Prostate gland (tissue), 2 donors: ENCODE data around the gene RXRB. TPM values are rescaled to one million over a fixed set of nuclear protein-coding genes. Genes with fewer than 3 reads are reported as not detected.

Experiments used
- DNase-seq: peaks from one replicate; pipeline ENCODE4 v3.0.0-alpha.2; 2019; ENCODE audit warnings: low spot score
- H3K27ac ChIP-seq, 2 donors: fragments of 200-600 bp; sonication (generic); 2 replicates each; pipeline ENCODE4 v1.5.1; 2017 to 2019
- H3K27me3 ChIP-seq: fragments of 200-600 bp; sonication (generic); replicated peaks from 2 replicates; pipeline ENCODE4 v1.5.1; 2019; ENCODE audit not compliant: insufficient read depth
- H3K36me3 ChIP-seq, 2 donors: fragments of 200-600 bp; sonication (generic); 1 replicate in 1 of 2; 2 replicates in 1 of 2; pipeline versions ENCODE4 v1.5.1 to v1.8.1; 2017 to 2019
- H3K4me1 ChIP-seq: fragments of 200-600 bp; sonication (generic); replicated peaks from 2 replicates; pipeline ENCODE4 v1.5.1; 2019
- H3K4me3 ChIP-seq, 2 donors: fragments of 200-600 bp; sonication (generic); 2 replicates each; pipeline ENCODE4 v1.5.1; 2017 to 2019
- H3K9me3 ChIP-seq: fragments of 200-600 bp; sonication (generic); 2 replicates; pipeline ENCODE4 v1.5.1; 2017
- CTCF ChIP-seq, 4 experiments: fragments of 200-600 bp in 2 of 4; fragments of 450-650 bp in 2 of 4; sonication (generic) in 2 of 4; IDR thresholded peaks; 1 replicate in 3 of 4; 2 replicates in 1 of 4; pipeline ENCODE4 v1.5.1; 2016 to 2019; ENCODE audit warnings: antibody characterized with exemption in 4 of 4, mild to moderate bottlenecking in 2 of 4, moderate library complexity in 2 of 4
- POLR2A ChIP-seq: fragments of 450-650 bp; IDR thresholded peaks from one replicate; pipeline ENCODE4 v1.6.1; 2016; ENCODE audit warnings: antibody characterized with exemption, mild to moderate bottlenecking
- POLR2AphosphoS5 ChIP-seq: sonication (generic); formaldehyde crosslinking; IDR thresholded peaks from one replicate; pipeline ENCODE4 v1.6.1; 2017; ENCODE audit warnings: antibody characterized with exemption
- WGBS: methylation state at CpG from one replicate; pipeline ENCODE4 v1.1.5; 2018; 5-methylcytosine and 5-hydroxymethylcytosine counted together
- intact Hi-C: fragments of 100-400 bp; cut with DNase I; formaldehyde crosslinking; loops from one replicate; pipeline ENCODE4 v1.14.2; 2022
- total RNA-seq, 2 donors: library from RNA; depleted of rRNA; stranded (reverse); fragments of >200 nt; gene quantifications; one replicate each; pipeline ENCODE4 v1.1.0, GENCODE V29; 2016

Gene RXRB
- total RNA-seq, 2 donors from 2014 or later: 30.6 to 40.5 TPM

DNA sequence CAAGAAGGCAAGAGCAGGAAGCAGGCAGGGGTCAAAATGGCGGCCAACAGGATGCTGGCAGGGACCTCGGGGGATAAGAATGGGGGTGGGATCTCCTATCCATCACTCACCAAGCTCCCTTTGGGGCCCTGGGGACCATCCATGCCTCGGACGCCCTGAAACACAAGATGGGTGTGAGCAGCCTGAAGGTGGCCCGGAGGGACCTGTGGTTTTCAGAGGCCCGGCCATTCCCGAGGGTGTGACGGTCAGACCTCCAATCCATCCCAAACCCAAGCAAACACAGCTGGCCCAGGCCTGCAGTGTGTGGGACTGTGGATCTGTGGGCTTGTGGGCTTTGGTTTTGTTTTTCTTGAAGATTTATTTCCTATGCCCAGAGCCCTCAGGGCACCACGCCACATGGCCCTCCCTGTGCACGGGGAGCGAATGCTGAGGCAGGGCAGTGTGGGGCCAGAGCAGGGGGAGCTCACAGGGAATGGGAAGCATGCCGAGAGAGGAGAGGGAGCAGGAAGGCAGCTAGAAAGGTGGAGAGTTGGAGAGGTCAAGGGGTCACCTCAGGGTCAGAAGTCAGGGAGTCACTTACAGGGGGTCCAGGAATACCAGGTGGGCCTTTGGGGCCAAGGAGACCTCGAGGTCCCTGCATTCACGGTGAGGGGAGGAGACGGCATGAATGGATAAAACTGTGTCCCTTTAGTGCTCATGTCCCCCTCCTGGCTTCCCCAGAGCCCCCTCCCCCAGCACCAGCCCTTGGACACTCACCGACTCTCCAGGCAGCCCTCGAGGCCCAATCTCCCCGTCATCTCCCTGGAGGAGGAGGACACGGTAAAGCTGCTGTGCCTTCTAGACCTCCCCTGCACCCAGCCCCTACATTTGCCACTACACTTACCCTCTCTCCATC is 22.7 kb downstream of the RXRB start:
- Histone ChIP-seq H3K4me1 (no peaks in the 10 kb centered on the region), H3K36me3 (no peaks in the 10 kb centered on the region), H3K9me3 (no peaks in the 10 kb centered on the region), H3K27me3 (no peaks in the 10 kb centered on the region), H3K27ac (no peak overlapping the region), H3K4me3 (no peak overlapping the region)
- WGBS: 73% methylated on average over 19 of the region's 19 CpGs
- intact Hi-C loops: no loop called here
- TF ChIP-seq POLR2A (no peak), CTCF (IDR thresholded peaks at IDR 0.05) (no peak), POLR2AphosphoS5 (no peak)
- DNase-seq: no peak

DNA sequence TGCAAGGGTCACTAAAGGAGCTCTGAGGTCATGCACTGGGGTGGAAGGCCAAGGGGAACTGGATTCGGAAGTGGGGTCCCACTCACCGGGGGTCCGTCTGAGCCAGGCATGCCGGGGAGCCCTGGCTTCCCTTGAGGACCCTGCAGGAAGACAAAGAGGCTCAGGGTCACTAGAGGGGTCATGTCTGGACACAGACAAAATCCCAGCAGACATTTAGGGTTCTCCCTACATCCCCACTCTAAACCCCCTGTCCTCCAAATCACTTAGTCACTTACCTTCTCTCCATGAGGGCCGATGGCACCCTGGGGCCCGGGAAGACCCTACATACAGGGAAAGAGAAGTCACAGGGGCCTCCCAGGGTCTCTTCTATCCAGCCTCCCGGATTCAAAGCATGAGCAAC is 23.6 kb downstream of the RXRB start:
- no peak for DNase-seq
- H3K27ac ChIP-seq: no peak overlapping the region
- H3K27me3 ChIP-seq: no peaks in the 10 kb centered on the region
- WGBS: 95% methylated on average over 7 of the region's 7 CpGs
- intact Hi-C loops: no loop called here
- no peaks in the 10 kb centered on the region for H3K4me1 ChIP-seq
- no peak overlapping the region for H3K4me3 ChIP-seq
- no peaks in the 10 kb centered on the region for H3K36me3 ChIP-seq
- TF ChIP-seq CTCF (IDR thresholded peaks at IDR 0.05) (no peak), POLR2A (no peak), POLR2AphosphoS5 (no peak)
- H3K9me3 ChIP-seq: no peaks in the 10 kb centered on the region

DNA sequence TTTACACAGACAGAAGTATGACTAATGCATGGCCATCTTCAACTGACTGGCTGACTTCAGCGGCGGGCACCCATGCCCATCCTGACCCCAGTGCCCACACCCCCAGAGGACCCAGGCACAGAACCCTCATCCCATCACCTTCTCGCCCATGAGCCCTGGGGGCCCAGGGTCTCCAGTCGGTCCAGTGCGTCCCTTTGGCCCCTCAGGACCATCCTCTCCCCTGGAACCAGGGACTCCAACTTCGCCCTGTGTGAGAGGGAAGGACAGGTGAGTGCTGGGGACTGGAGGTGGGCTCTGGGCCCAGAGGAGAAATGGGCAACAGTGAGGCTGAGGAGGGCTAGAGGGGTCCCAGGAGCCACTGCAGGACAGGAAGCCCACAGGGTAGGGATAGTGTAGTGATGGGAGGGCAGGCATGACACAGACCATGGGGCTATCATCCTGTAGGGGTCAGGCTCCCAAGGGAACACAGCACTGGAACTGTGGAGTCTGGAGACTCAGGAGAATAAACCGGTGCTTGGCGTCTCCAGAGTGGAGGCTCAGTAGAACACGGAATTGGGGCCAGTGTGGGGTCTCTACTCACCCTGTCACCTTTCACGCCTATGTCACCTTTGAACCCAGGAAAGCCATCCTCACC is 24.9 kb downstream of the RXRB start:
- no peak overlapping the region for H3K4me3 ChIP-seq
- no peaks in the 10 kb centered on the region for H3K4me1 ChIP-seq
- no peaks in the 10 kb centered on the region for H3K9me3 ChIP-seq
- WGBS: 84% methylated on average over 10 of the region's 10 CpGs
- H3K36me3 ChIP-seq: no peaks in the 10 kb centered on the region
- TF ChIP-seq CTCF (IDR thresholded peaks at IDR 0.05) (no peak), POLR2A (no peak), POLR2AphosphoS5 (no peak)
- intact Hi-C loops: no loop called here
- no peaks in the 10 kb centered on the region for H3K27me3 ChIP-seq
- H3K27ac ChIP-seq: no peak overlapping the region
- DNase-seq: no peak

GRCh38 chr6:33174784-33175183 is 25.7 kb downstream of the RXRB start:
- no peaks in the 10 kb centered on the region for H3K27me3 ChIP-seq
- intact Hi-C loops: no loop called here
- H3K4me3 ChIP-seq: no peak overlapping the region
- TF ChIP-seq POLR2A: no peak
- no peak for TF ChIP-seq POLR2AphosphoS5
- H3K9me3 ChIP-seq: no peaks in the 10 kb centered on the region
- H3K4me1 ChIP-seq: no peaks in the 10 kb centered on the region
- DNase-seq: no peak
- H3K27ac ChIP-seq: no peak overlapping the region
- WGBS: 85% methylated on average over 4 of the region's 4 CpGs
- no peaks in the 10 kb centered on the region for H3K36me3 ChIP-seq

DNA sequence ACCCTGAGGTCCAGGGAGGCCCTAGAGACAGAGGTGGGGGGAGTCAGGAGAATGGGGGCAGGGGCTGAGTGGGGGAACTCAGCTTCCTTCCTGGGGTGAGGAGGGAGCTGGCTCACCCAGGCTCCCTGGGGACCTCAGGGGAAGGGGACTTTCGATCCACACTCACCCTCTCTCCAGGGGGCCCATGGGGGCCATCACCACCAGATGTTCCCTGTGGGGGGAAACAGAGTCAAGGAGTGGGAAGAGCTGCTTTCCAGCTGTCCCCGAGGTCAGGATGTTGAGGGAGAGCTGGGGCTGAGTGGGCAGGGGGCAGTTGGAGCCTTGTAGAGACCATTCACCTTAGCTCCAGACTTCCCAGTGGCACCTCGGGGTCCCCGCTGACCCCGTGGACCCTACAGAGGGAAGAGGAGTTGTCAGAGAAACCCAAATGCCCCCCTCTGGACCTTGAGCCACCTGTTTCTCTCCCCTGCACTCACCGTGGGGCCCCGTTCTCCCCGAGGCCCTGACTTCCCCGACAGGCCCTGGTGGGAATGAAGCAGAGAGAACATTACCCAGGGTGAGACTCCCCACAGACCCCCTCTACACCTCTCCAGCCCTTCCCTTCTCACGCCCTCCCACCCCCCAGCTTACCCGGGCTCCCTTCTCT is 26.8 kb downstream of the RXRB start:
- Histone ChIP-seq H3K27me3 (no peaks in the 10 kb centered on the region), H3K9me3 (no peaks in the 10 kb centered on the region), H3K27ac (no peak overlapping the region), H3K4me1 (no peaks in the 10 kb centered on the region), H3K4me3 (no peak overlapping the region), H3K36me3 (no peaks in the 10 kb centered on the region)
- intact Hi-C loops: no loop called here
- 73% methylated on average over 11 of the region's 11 CpGs for WGBS
- no peak for DNase-seq
- no peak for TF ChIP-seq POLR2A
- no peak for TF ChIP-seq POLR2AphosphoS5
- TF ChIP-seq CTCF (IDR thresholded peaks at IDR 0.05): no peak
